HepG2 (cell line): Measurements from ENCODE around the gene AARS2. TPM values are rescaled to one million over a fixed set of nuclear protein-coding genes. Genes with fewer than 3 reads are reported as not detected.

Experiments used
- HOXA7 ChIP-seq: sonication (generic); formaldehyde crosslinking; IDR thresholded peaks from 2 replicates; pipeline ENCODE4 v1.8.1; 2022; ENCODE audit warnings: mild to moderate bottlenecking, missing genetic modification reagents, moderate library complexity
- ISL2 ChIP-seq: sonication (generic); formaldehyde crosslinking; IDR thresholded peaks from 2 replicates; pipeline ENCODE4 v1.5.0; 2020; ENCODE audit warnings: missing genetic modification reagents
- NR2F1 ChIP-seq, 2 experiments: fragments of 450-650 bp in 1 of 2; formaldehyde crosslinking in 1 of 2; IDR thresholded peaks; 2 replicates each; pipeline versions ENCODE4 v1.5.0 to v1.6.1; 2016 to 2020; ENCODE audit warnings: mild to moderate bottlenecking in 1 of 2, missing compliant biosample characterization in 1 of 2, missing genetic modification reagents in 1 of 2, moderate library complexity in 1 of 2
- RBFOX2 ChIP-seq: fragments of 200-400 bp; formaldehyde crosslinking; IDR thresholded peaks from 2 replicates; pipeline ENCODE4 v1.6.1; 2017; ENCODE audit warnings: low read depth, mild to moderate bottlenecking, low read length
- RXRB ChIP-seq: IDR thresholded peaks from 2 replicates; pipeline ENCODE4 v1.6.1; 2016; ENCODE audit warnings: borderline replicate concordance, missing genetic modification reagents, missing compliant biosample characterization
- SP1 ChIP-seq, 2 experiments: fragments of 450-650 bp in 1 of 2; sonication (generic) in 1 of 2; formaldehyde crosslinking in 1 of 2; IDR thresholded peaks; 2 replicates each; pipeline versions ENCODE4 v1.4.0 to v1.6.1; 2016 to 2020; ENCODE audit warnings: missing genetic modification reagents in 1 of 2
- TARDBP ChIP-seq: sonication (generic); formaldehyde crosslinking; IDR thresholded peaks from 2 replicates; pipeline ENCODE4 v1.8.0; 2022; ENCODE audit warnings: mild to moderate bottlenecking, missing genetic modification reagents
- TEAD3 ChIP-seq: optimal IDR thresholded peaks from 2 replicates; pipeline ENCODE3; 2016; ENCODE audit warnings: borderline replicate concordance
- ZNF292 ChIP-seq: sonication (generic); formaldehyde crosslinking; IDR thresholded peaks from 2 replicates; pipeline ENCODE4 v1.8.1; 2022; ENCODE audit warnings: mild to moderate bottlenecking, low read depth, missing genetic modification reagents, borderline replicate concordance
- polyA plus RNA-seq, 8 experiments: library from polyadenylated mRNA; depleted of rRNA in 3 of 8; stranded (reverse) in 7 of 8; unstranded in 1 of 8; fragments of >200 nt; fragmentation: Illumina TruSeq in 4 of 8; extraction: Trizol in 4 of 8; gene quantifications; 2 replicates each; pipeline versions ENCODE4 v1.2.1 to v1.2.3, GENCODE V29; 2011 to 2016; ENCODE audit warnings: low read depth in 4 of 8, missing spikeins in 1 of 8, mixed read lengths in 1 of 8; ENCODE audit not compliant: insufficient read depth in 1 of 8
- total RNA-seq, 5 experiments: library from RNA; depleted of rRNA; stranded (reverse); fragments of >200 nt; fragmentation: Illumina TruSeq; extraction: Trizol; gene quantifications; 2 replicates each; pipeline ENCODE4 v1.2.3, GENCODE V29; 2016; ENCODE audit warnings: low read depth in 1 of 5
- TF ChIP-seq, protein P1 (sequence below): sonication (generic); formaldehyde crosslinking; IDR thresholded peaks from 2 replicates; pipeline ENCODE4 v1.5.0; 2020; ENCODE audit warnings: mild to moderate bottlenecking, missing genetic modification reagents
- TF ChIP-seq, protein P2 (sequence below): sonication (generic); formaldehyde crosslinking; IDR thresholded peaks from 2 replicates; pipeline ENCODE4 v1.5.0; 2020; ENCODE audit warnings: missing genetic modification reagents
- TF ChIP-seq, protein P3 (sequence below): sonication (generic); formaldehyde crosslinking; IDR thresholded peaks from 2 replicates; pipeline ENCODE4 v1.8.1; 2022; ENCODE audit warnings: low read depth, mild to moderate bottlenecking, missing genetic modification reagents
- TF ChIP-seq, protein P4 (sequence below): sonication (generic); formaldehyde crosslinking; conservative IDR thresholded peaks from 2 replicates; pipeline ENCODE4 v1.8.0; 2022; ENCODE audit warnings: missing genetic modification reagents
- TF ChIP-seq, protein P5 (sequence below): sonication (generic); formaldehyde crosslinking; conservative IDR thresholded peaks from 2 replicates; pipeline ENCODE4 v1.4.0; 2020; ENCODE audit warnings: missing genetic modification reagents
- TF ChIP-seq, protein P6 (sequence below): sonication (generic); formaldehyde crosslinking; conservative IDR thresholded peaks from 2 replicates; pipeline ENCODE4 v1.8.1; 2023; ENCODE audit warnings: missing genetic modification reagents

The AARS2 gene
- total and polyA plus RNA-seq, 2 of the 13 experiments (the other 11 are each of a cell fraction or from before 2014, with no cell fraction given): 7.5 to 24.1 TPM

DNA sequence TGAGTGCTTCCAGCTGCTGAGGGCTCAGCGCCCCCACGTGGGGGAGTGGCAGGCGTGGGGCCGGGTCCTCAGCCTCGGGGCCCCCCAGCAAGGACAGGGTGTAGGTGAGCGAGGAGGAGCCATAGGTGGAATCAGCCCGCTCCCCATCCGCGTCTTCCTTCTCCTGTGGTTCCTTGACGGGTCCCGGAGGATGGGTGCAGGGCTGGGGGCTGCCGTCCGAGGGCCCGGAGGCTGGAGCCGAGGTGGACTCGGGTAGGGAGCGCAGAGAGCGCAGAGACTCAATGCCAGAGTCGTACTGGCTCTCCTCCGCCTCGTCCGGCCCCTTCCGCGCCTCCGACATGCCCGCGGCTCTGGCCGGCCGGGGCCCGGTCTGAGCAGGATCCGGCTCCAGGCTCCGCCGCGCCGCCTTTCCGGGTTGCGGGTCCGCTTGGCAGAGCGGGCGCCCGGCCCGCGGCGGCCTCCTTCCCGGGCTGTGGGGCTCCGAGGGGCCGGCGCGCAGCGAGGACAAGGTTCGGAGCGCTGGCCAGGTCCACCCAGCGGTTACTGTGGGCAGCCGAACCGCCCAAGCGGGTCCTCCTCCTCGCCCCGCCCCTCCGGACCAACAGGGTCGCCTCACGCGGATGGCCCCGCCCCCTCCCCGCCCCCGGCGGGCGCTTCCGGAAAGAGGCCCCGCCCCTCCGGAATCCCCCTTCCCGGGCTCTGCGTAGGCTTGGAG is 48.0 kb downstream of the AARS2 start, which contains the start of gene NFKBIE (continued):
- peak; percentile 36; the same call in 1 of the 2 replicates for TF ChIP-seq ZNF292 (CRISPR knock-in tag)
- peak; percentile 16; the same call in 1 of the 2 replicates for TF ChIP-seq ISL2
- TF ChIP-seq, protein P1, sequence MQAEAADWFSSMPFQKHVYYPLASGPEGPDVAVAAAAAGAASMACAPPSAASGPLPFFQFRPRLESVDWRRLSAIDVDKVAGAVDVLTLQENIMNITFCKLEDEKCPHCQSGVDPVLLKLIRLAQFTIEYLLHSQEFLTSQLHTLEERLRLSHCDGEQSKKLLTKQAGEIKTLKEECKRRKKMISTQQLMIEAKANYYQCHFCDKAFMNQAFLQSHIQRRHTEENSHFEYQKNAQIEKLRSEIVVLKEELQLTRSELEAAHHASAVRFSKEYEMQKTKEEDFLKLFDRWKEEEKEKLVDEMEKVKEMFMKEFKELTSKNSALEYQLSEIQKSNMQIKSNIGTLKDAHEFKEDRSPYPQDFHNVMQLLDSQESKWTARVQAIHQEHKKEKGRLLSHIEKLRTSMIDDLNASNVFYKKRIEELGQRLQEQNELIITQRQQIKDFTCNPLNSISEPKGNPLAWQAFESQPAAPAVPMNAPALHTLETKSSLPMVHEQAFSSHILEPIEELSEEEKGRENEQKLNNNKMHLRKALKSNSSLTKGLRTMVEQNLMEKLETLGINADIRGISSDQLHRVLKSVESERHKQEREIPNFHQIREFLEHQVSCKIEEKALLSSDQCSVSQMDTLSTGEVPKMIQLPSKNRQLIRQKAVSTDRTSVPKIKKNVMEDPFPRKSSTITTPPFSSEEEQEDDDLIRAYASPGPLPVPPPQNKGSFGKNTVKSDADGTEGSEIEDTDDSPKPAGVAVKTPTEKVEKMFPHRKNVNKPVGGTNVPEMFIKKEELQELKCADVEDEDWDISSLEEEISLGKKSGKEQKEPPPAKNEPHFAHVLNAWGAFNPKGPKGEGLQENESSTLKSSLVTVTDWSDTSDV (CRISPR knock-in tag): no peak
- TF ChIP-seq NR2F1 (CRISPR knock-in tag; IDR thresholded peaks at IDR 0.05): no peak
- TF ChIP-seq TARDBP (CRISPR knock-in tag): peak; percentile 74; the same call in 1 of the 2 replicates
- TF ChIP-seq, protein P2, sequence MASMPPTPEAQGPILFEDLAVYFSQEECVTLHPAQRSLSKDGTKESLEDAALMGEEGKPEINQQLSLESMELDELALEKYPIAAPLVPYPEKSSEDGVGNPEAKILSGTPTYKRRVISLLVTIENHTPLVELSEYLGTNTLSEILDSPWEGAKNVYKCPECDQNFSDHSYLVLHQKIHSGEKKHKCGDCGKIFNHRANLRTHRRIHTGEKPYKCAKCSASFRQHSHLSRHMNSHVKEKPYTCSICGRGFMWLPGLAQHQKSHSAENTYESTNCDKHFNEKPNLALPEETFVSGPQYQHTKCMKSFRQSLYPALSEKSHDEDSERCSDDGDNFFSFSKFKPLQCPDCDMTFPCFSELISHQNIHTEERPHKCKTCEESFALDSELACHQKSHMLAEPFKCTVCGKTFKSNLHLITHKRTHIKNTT: no peak
- peak; percentile 9; the same call in 1 of the 2 replicates for TF ChIP-seq RXRB (CRISPR knock-in tag)
- TF ChIP-seq, protein P3, sequence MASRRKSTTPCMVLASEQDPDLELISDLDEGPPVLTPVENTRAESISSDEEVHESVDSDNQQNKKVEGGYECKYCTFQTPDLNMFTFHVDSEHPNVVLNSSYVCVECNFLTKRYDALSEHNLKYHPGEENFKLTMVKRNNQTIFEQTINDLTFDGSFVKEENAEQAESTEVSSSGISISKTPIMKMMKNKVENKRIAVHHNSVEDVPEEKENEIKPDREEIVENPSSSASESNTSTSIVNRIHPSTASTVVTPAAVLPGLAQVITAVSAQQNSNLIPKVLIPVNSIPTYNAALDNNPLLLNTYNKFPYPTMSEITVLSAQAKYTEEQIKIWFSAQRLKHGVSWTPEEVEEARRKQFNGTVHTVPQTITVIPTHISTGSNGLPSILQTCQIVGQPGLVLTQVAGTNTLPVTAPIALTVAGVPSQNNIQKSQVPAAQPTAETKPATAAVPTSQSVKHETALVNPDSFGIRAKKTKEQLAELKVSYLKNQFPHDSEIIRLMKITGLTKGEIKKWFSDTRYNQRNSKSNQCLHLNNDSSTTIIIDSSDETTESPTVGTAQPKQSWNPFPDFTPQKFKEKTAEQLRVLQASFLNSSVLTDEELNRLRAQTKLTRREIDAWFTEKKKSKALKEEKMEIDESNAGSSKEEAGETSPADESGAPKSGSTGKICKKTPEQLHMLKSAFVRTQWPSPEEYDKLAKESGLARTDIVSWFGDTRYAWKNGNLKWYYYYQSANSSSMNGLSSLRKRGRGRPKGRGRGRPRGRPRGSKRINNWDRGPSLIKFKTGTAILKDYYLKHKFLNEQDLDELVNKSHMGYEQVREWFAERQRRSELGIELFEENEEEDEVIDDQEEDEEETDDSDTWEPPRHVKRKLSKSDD: no peak
- no peak for TF ChIP-seq HOXA7 (CRISPR knock-in tag)
- TF ChIP-seq, protein P4, sequence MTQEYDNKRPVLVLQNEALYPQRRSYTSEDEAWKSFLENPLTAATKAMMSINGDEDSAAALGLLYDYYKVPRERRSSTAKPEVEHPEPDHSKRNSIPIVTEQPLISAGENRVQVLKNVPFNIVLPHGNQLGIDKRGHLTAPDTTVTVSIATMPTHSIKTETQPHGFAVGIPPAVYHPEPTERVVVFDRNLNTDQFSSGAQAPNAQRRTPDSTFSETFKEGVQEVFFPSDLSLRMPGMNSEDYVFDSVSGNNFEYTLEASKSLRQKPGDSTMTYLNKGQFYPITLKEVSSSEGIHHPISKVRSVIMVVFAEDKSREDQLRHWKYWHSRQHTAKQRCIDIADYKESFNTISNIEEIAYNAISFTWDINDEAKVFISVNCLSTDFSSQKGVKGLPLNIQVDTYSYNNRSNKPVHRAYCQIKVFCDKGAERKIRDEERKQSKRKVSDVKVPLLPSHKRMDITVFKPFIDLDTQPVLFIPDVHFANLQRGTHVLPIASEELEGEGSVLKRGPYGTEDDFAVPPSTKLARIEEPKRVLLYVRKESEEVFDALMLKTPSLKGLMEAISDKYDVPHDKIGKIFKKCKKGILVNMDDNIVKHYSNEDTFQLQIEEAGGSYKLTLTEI (CRISPR knock-in tag): no peak
- TF ChIP-seq, protein P5, sequence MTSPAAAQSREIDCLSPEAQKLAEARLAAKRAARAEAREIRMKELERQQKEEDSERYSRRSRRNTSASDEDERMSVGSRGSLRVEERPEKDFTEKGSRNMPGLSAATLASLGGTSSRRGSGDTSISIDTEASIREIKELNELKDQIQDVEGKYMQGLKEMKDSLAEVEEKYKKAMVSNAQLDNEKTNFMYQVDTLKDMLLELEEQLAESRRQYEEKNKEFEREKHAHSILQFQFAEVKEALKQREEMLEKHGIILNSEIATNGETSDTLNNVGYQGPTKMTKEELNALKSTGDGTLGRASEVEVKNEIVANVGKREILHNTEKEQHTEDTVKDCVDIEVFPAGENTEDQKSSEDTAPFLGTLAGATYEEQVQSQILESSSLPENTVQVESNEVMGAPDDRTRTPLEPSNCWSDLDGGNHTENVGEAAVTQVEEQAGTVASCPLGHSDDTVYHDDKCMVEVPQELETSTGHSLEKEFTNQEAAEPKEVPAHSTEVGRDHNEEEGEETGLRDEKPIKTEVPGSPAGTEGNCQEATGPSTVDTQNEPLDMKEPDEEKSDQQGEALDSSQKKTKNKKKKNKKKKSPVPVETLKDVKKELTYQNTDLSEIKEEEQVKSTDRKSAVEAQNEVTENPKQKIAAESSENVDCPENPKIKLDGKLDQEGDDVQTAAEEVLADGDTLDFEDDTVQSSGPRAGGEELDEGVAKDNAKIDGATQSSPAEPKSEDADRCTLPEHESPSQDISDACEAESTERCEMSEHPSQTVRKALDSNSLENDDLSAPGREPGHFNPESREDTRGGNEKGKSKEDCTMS (CRISPR knock-in tag): no peak
- TF ChIP-seq, protein P6, sequence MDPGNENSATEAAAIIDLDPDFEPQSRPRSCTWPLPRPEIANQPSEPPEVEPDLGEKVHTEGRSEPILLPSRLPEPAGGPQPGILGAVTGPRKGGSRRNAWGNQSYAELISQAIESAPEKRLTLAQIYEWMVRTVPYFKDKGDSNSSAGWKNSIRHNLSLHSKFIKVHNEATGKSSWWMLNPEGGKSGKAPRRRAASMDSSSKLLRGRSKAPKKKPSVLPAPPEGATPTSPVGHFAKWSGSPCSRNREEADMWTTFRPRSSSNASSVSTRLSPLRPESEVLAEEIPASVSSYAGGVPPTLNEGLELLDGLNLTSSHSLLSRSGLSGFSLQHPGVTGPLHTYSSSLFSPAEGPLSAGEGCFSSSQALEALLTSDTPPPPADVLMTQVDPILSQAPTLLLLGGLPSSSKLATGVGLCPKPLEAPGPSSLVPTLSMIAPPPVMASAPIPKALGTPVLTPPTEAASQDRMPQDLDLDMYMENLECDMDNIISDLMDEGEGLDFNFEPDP (CRISPR knock-in tag): no peak
- no peak for TF ChIP-seq SP1 (IDR thresholded peaks at IDR 0.05)
- peak; percentile 74 for TF ChIP-seq SP1 (CRISPR knock-in tag; IDR thresholded peaks at IDR 0.05)
- TF ChIP-seq RBFOX2: peak; percentile 89
- peak; percentile 59 for TF ChIP-seq TEAD3 (CRISPR knock-in tag)
